Effector CD4-positive, alpha-beta T cell (primary cell): ENCODE data around the gene CNTN2.

Source experiments
- DNase-seq: peaks from one replicate; pipeline ENCODE4 v3.0.0-alpha.2; 2020

CNTN2 gene

GRCh38 chr1:205056956-205057568, 14.1 kb downstream of the CNTN2 start:
- DNase-seq: no peak

- DNase-seq: no peak
Observed at GRCh38 chr1:205057808-205058575, 15.0 kb downstream of the CNTN2 start.

GRCh38 chr1:205058853-205059252, 15.8 kb downstream of the CNTN2 start:
- no peak for DNase-seq

- no peak for DNase-seq
Observed at GRCh38 chr1:205059660-205060059, 16.6 kb downstream of the CNTN2 start.

GRCh38 chr1:205060746-205061145, 17.7 kb downstream of the CNTN2 start:
- DNase-seq: no peak

GRCh38 chr1:205061227-205061626, 18.2 kb downstream of the CNTN2 start:
- no peak for DNase-seq

- DNase-seq: peak; percentile 52
Observed at GRCh38 chr1:205061665-205062069, 18.7 kb downstream of the CNTN2 start.

- DNase-seq: no peak
Observed at GRCh38 chr1:205062319-205062718, 19.3 kb downstream of the CNTN2 start.

- DNase-seq: no peak
Observed at GRCh38 chr1:205062895-205063294, 19.9 kb downstream of the CNTN2 start.

- no peak for DNase-seq
Observed at GRCh38 chr1:205064301-205064700, 21.3 kb downstream of the CNTN2 start.

- DNase-seq: no peak
Observed at GRCh38 chr1:205064741-205065316, 21.8 kb downstream of the CNTN2 start.

GRCh38 chr1:205065666-205066065, 22.7 kb downstream of the CNTN2 start:
- DNase-seq: no peak

GRCh38 chr1:205066141-205066818, 23.3 kb downstream of the CNTN2 start:
- DNase-seq: no peak

GRCh38 chr1:205067031-205067430, 24.0 kb downstream of the CNTN2 start:
- no peak for DNase-seq

GRCh38 chr1:205068001-205068400, 25.0 kb downstream of the CNTN2 start:
- DNase-seq: no peak

- no peak for DNase-seq
Observed at GRCh38 chr1:205068457-205069040, 25.5 kb downstream of the CNTN2 start.

- DNase-seq: no peak
Observed at GRCh38 chr1:205069371-205070125, 26.5 kb downstream of the CNTN2 start.

GRCh38 chr1:205071028-205071409, 28.0 kb downstream of the CNTN2 start:
- no peak for DNase-seq

GRCh38 chr1:205071801-205072200, 28.8 kb downstream of the CNTN2 start:
- DNase-seq: no peak

- no peak for DNase-seq
Observed at GRCh38 chr1:205072286-205072685, 29.3 kb downstream of the CNTN2 start.

- DNase-seq: no peak
Observed at GRCh38 chr1:205072881-205073280, 29.9 kb downstream of the CNTN2 start.

- DNase-seq: no peak
Observed at GRCh38 chr1:205073511-205073910, 30.5 kb downstream of the CNTN2 start.
